HG03103 (cell line): ENCODE data around the gene CALCOCO1.
A peak's percentile ranks its signal among the peaks of the same experiment; 100 is the strongest.

Experiments
- ATAC-seq: cut with Tn5 transposase; IDR thresholded peaks from one replicate; pipeline ENCODE4 v1.9.1; 2021; ENCODE audit warnings: low read depth; ENCODE audit not compliant: unreplicated experiment

The CALCOCO1 gene

DNA sequence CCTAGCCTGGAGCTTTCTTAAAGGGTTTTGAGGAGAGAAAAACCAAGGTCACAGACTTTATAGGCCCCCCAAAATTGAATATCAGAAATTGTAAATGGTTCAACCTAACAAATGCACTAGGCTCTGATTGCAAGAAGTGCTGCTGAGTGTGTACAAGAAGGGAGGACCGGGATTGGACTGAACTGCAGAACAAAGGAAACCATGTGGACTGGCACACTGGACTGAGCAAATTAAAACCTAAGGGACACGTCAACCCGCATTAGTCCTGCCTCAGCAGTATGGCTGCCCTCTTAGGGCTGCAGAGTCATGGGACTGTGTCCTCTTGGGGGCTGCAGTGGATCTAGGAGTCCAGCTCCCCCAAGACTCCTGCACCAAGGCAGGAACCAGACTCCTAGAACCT lies 25.4 kb upstream of the CALCOCO1 start:
- ATAC-seq: no peak

DNA sequence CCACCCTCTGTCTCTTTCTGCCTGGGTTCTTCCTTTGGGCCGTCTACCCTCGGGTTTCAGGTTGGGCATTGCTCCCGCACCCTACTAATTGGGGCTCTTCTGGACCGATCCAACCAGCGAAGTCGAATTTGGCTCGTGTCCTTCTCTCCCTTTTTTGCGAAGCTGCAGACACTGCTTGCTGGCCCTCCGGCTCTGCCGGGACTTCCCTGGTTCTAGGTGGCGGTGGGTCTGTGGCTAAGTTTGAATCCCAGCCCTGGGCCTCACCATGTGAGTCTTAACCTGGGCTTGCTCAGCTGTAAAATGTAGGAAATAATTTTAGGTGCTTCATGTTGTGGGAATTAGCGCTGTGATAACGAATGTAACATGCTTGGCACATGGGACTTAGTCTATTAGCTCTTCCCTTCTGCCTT lies 24.9 kb upstream of the CALCOCO1 start:
- ATAC-seq: no peak

DNA sequence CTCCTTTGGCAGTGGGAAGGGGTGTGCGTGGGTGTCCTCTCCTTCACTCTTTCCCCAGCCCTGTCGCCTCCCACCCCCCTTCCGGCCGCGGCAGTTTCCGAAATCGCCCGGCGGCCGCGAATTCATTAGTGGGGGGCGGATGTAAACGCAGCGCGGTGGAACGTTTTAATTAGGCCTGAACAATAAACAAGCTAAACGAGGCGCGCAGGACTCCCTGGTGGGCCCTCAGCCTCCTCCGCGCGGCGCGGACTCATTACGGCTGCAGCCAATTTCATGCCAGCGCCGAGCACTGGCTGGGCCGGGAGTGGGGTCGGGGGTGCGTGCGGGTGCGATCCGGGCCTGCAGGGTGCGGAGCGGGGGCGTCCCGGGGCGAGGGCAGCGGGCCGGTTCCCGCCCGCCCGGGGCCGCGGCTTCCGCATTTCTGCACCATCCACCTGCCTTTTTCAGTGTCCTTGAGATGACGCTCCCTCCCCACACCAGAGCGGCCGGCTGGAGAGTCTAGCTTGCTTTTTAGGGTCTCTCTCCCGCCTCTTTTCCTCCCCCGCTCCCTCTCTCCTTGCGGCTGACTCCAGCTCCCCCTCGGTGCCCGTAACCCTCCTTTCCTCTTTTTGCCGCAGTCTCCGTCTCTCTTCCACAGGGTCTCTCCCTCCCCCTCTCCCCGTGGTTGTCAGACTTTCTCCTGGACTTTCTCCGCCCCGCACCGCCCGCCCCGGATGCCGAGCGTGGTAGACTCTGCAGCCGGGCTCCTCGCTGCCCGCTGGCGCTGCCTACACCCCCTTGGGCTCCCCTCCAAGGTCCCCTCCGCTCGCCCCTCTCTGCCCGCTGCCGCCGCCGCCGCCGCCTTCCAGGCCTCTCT lies 24.3 kb upstream of the CALCOCO1 start, which contains the start of gene CISTR:
CISTR (minus strand) TSS at position 644 of the 856 bp plus-strand sequence.
- ATAC-seq: peak; percentile 32

DNA sequence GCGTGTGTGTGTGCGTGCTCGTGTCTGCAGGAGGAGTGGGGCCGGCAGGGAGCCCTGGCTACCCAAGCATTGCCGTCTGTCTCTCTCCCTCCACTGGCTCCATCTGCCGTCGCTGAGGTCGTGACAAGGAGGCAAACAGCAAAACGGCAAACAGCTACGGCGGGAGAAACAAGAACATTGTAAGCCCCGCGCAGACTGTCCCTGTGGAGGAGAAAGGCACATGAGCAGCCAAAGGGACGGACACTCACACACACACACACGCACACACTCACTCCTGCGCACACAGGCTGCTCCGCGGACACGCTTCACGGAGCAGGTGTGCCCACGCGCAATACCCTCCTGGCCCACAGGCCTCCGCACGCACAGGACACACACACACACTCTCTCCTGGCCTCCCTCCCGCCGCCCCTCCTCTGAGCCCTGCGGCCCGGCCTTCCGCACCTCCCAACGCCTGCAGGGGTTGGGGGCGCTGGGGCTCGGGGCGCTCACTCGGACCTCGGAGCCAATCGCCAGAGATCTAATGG lies 23.6 kb upstream of the CALCOCO1 start:
- ATAC-seq: peak; percentile 14

DNA sequence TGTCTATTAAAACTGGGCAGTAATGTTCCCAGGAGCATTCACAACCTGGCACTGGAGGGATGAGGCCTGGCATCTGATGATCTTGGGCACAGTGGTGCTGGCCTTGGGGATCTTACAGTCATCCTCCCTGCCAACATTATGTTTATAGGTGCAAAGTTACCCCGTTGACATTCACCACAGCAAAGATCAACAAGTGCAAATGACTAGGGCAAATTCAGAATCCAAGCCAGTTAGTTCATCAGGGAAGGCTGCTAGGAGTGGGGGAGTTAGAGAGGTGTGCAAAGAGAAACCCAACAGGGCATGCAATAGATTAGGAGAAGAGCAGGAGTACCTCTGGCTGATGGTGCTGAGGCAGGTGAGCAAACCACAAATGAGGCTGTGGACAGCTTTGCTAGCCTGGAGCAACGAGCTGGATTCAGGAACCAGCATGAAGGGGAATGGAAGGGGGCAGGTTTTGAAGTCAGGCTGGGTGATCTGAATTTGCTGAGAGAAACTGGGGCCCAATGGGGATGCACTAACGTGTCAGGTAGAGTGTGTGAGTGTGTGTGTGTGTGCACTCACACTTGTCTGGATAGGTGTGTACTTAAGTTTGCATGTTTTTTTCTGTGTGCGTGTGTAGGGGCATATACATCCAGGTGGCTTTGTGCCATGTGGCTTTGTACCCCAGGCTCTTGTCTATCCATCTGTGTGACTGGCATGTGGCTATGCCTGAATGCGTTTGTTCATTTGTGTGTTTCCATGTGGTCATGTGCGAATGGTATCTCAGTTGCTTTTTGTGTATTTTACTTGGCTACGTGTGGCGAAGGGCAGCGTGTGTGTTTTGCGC lies 22.9 kb upstream of the CALCOCO1 start:
- no peak for ATAC-seq

DNA sequence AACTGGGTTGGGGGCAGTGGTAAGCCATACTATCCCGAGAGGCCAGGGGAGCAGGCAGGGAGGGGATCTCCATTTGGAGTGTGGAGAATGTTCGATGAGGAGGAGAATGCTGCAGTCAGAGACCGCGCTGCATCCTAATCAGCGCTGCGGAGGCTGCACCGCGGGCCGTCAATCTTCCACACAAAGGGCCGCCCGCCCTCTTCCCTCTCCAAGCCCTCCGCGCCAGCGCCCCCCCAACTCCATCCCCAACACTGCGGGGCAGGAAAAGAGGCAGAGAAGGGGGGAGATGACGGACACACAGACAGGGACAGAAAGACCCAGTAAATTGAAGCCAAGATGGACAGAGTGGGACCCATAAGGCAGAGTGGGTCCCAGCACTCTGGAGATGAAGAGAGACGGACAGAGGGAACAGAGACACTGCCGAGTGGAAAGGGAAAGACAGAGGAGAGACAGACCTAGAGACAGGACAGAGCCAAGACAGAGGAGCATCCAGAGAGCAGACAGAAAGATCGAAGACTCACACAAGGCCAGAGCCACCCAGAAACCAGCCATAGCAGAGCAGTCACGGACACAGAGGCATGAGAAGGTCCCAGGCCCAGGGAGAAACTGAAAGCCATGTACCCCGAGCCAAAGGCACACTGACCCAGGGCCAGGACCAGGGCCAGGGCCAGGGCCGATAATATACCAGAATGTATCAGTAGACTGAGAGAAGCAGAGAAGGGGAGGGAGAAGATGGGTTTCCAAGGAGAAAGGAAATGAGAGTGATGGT lies 21.0 kb upstream of the CALCOCO1 start:
- no peak for ATAC-seq

DNA sequence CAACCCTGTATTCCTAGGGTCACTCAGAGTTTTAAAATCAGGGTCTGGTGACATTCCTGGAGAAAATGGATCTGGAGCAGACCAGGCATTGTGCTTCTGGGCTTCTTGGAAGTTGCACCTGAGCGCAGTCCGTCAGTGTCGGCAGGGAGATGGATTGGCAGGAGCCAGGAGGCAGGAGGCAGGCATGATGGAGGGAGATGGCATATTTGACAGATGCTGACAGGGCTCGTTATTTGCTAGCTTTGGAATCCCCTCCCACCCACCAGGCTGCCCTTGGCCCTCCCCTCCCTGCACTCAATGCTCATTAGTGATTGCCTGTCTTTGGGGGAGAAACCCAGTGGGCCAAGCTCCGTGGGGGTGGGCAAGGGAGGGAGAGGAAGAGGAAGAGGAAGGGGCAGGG lies 19.8 kb upstream of the CALCOCO1 start:
- ATAC-seq: no peak

DNA sequence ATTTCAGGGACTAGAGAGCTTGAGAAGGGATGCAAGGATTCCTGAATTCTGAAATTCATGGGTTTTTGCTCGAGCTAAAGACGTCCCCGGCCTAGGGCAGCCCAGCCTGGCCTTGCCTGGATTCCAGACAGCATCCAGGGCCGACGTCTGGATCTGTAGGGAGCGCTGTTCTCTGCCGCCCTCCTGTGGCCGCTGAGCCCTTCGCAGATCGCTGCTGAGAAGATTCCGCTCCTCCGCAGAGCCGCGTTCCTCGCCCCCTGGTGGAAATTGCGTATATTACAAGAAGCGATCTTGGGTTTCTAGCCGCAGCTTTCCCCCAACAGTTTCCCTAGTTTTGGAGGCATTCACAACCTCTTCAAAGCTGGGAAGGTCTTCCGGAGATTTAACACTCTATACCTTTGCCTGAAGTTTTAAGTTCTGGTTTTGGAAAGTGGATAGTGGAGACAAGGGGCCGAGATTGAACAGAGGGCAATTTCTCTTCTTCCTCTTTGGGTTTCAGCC lies 19.4 kb upstream of the CALCOCO1 start:
- no peak for ATAC-seq

DNA sequence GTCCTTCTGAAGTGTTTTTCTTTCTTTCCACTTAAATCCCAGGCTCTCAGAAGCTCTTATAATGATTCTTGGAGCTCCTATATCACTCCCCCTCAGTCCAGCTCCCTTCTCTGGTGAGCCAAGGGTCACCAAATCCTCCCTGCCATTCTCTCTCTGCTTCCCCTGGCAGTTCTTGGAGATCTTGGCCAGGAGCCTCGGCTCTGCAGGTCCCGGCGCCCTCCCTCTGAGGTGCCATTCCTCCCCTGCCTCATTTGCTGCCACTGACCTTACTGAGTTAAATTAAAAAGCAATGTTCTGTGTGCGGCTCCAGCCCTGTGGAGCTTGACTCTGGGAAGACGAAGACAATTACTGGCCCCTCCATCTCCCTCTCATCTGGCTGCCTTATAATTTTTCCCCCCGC lies 17.5 kb upstream of the CALCOCO1 start:
- no peak for ATAC-seq

DNA sequence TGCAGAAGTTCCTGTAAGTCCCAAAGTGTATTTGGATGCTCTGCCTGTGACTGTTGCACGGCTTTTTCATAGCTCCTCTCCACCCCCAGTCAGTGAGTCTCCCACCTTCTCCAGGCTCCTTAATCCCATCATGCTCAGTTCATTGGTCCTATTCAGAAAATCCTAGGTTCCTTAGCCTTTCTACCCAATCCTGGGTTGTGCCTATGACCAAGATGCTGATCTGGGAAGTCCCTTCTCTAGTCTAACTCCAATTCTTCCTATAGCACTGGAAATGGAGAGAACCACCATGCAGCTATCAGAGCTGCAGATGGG lies 16.8 kb upstream of the CALCOCO1 start:
- ATAC-seq: no peak

DNA sequence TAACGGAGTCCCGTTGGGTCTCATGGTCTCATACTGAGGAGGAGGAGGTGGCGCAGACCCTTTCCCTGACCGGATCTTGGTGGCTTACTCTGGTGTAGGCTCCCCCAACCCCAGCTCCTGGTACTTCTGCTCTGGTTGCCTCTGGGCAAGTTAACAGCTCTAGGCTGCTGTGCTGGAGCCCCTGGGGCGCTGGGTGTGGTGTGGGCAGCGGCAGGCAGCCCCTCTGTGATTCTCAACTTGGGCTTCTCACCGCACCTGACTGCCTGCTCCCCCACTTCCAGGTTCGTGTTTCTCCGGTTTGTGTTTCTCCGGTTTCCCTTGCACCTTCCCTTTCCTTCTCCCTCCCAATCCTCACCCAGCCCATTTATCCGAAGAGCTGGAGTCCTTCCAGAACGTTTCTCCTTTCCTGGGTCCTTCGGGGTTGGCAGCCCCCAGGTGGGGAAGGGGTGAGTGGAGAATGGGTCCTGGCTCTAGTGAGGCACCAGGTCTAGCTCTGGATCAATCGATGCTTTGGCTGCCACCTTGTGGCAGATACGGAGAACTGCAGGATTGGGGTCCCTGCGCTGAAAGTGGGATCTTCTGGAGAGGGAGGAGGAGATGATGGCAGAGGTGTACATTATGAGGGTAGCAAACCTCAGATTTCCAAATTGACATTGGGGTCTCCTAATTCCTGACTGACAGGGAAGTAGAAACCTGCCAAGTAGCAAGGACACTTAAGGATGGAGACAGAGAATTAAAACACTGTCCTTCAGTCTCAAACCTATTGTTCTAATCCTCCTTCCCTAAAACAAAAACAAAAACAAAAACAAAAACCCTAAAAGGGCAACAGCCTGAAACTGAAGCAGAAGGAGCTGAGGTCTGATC lies 16.2 kb upstream of the CALCOCO1 start:
- ATAC-seq: no peak

DNA sequence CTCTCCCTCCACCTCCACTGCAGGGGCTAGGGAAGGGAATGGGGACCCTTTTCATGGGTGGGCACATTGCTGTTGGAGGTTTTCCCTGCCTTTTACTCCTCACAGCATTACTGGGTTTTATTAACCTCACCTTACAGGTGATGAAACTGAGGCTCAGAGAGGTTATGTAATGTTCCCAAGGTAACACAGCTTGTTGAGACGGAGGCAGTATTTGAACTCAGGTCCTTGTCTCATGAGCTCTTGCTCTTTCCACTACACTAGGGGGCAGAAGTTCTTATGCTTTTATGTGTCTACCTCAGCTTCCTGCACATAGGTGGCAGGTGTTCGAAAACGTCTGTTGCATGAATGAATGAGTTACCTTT lies 12.9 kb upstream of the CALCOCO1 start:
- ATAC-seq: no peak

DNA sequence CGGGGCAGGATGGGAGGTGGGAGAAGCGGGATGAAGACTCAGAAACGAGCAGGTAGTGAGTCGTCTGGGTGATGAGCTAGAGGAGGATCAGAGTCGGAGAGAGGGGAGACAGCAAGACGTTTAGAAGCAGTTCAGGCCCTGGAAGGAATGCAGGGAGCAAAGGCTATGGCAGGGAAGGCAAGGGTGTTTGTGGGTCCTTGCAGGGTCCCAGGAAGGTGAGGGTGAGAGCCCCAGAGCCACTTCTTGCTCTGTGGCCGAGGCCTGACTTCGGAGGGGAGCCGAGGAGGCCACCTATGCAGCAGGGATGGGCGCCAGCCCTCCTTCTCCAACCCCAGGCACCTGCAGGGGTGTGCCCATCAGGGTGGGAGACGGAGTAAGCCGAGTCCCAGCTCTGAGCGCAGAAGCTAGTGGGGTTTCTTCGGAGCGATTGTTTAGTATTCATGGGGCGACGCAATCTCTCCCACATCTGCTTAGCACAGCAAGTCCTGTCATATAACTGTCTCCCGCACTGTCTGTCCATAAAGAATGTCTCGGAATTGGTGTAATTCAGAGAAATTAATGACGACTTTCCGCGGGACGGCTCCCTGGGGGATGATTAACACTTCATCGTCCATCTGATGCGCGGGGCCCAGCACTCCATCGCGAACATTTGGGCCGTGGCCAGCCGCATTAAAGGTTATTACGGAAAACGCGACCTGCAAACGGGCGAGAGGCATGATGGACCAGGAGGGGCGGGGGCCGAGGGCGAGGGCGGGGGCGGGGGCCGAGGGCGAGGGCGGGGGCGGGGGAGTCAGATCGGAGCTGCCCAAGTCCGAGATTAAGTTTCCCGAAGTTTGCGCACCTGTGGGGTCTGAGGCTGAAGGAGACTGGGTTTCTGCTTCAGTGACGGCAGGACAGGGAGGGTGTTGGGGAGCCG lies 12.2 kb upstream of the CALCOCO1 start:
- no peak for ATAC-seq

DNA sequence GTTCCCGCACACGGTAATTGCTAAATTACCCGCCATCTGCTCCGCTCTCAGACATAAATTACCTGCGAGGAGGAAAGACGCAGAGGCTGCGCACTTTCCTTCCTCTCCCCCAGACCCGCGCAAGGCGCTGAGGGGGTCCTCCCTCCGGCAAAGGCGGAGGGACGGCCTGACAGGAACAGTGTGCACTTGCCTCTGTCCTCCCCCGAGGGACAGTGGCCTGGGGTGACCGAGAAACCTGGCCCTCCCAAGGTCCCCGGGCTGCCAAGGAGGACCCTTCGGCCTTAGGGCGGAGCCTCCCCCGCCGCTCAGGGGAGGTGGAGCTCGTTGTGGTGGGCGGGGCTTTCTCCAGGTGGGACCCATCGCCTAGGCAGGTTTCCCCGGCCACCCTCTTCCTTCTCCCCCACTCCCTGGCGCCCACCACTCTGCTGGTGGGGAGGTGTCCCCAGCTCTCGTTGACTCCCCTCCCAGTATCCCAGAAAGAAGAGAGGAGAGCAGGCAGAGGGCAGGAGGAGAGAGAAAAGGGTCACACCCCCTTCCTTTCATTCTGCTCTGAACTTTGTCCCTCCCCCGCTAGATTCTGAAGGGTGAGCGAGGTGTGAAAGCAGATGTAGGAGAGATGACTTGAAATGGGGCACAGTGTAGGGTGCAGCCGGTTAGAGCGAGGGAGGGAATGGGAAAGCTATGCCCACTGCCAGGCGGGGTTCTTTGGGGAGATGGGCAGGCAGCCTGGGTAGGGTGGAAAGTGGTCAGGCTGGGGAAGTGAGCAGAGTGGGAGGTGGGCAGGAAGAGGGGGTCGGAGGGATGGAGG lies 11.4 kb upstream of the CALCOCO1 start:
- no peak for ATAC-seq

DNA sequence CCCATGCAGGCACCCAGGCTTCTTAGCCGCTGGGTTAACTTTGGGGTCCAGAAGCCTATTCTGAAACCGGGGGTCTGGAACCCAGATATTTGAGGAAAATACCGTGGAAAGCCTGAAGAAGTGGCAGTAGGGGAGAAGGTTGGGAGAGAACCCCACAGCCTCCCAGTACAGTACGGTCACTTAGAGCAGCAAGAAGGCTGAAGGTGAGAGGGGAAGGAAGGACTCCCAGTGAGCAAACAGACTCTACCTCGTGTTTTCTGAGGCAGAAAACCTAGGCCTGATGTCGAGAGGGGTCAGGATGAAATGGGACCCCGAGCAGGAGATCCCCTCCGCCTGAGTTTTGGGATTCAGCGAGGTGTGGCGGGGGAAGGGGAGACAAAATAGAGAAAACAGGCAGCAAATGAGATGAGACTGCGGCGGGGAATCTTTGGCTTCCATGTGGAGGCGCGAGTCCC lies 10.7 kb upstream of the CALCOCO1 start:
- no peak for ATAC-seq

DNA sequence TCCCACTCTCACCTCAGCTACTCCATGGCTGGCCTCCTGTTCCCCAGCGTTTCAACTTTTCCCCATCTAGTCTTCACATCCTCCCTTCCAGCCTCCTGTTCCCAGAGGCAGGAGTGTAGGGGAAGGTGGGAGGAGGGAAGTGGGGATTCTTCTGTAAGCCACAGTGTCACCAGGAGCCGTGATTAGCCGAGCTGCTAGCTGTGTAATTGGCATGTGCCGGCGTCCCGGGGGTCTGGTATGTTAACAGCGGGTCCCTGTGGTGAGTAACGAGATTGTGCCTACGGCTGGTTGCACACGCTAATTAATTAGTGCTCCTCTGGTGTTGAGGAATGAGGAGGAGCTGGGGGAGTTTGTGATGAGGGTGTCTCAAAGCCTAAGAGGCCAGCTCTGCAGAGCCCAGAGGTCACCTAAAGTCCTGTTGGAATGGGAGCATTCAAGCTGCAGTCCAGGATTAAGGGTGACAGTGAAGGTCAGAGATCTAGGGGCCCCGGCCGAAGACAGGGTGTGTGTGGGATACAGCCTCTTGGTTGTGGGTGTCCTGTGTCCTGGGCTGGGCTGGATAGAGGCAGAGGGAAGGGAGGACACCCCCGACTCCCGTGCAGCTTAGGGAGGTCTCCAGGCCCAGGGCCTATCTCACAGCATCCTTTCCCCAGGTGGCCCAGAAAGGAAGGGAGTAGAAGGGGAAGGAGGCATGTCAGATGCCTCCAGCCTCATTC lies 10.0 kb upstream of the CALCOCO1 start:
- no peak for ATAC-seq

DNA sequence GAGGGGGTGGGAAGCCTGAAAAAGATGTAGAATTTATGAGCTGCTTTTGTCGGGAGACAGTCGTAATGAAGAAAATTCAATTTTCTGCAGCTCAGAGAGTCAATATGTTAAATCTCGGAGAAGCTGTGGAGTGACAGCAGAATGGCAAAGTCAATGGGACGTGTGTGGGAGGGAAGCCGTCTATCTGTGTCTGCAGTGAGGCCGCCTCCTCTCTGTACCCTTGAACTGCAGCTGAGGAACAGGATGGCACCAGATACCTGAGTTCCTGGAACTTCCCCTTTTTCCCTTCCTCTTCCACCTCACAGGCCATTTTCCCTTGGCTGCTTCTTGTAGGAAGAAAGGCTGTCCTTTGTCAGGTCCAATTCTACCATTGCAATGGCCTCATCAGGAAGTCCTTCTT lies 9.3 kb upstream of the CALCOCO1 start:
- no peak for ATAC-seq
